ENCODE results near the gene VPS13D.

The VPS13D gene

GRCh38 chr1:12473596-12474362 lies 243.9 kb downstream of the VPS13D start:
- no peak for DNase-seq

- no peak for DNase-seq
Measured at GRCh38 chr1:12475101-12475500, 245.3 kb downstream of the VPS13D start.

GRCh38 chr1:12475530-12475934 lies 245.7 kb downstream of the VPS13D start:
- DNase-seq = no peak

- DNase-seq = no peak
Measured at GRCh38 chr1:12475947-12476346, 246.1 kb downstream of the VPS13D start.

GRCh38 chr1:12477314-12477713 lies 247.5 kb downstream of the VPS13D start:
- DNase-seq = no peak

- peak; percentile 89 for DNase-seq
Measured at GRCh38 chr1:12477936-12478611, 248.2 kb downstream of the VPS13D start.

- no peak for DNase-seq
Measured at GRCh38 chr1:12478612-12478985, 248.8 kb downstream of the VPS13D start.

- DNase-seq = no peak
Measured at GRCh38 chr1:12479311-12479710, 249.5 kb downstream of the VPS13D start.

- no peak for DNase-seq
Measured at GRCh38 chr1:12480041-12480440, 250.2 kb downstream of the VPS13D start.

- DNase-seq = peak; percentile 36
Measured at GRCh38 chr1:12480748-12481362, 251.0 kb downstream of the VPS13D start.

GRCh38 chr1:12481928-12482327 lies 252.1 kb downstream of the VPS13D start:
- DNase-seq = no peak

- DNase-seq = no peak
Measured at GRCh38 chr1:12482988-12483387, 253.2 kb downstream of the VPS13D start.

- no peak for DNase-seq
Measured at GRCh38 chr1:12485231-12486058, 255.6 kb downstream of the VPS13D start.

- no peak for DNase-seq
Measured at GRCh38 chr1:12486059-12486341, 256.2 kb downstream of the VPS13D start.

GRCh38 chr1:12486401-12487005 lies 256.7 kb downstream of the VPS13D start:
- no peak for DNase-seq

- DNase-seq = no peak
Measured at GRCh38 chr1:12487520-12487919, 257.7 kb downstream of the VPS13D start.

GRCh38 chr1:12488666-12489354 lies 259.0 kb downstream of the VPS13D start:
- DNase-seq = no peak

- DNase-seq = no peak
Measured at GRCh38 chr1:12490532-12491142, 260.8 kb downstream of the VPS13D start.

GRCh38 chr1:12491656-12492055 lies 261.8 kb downstream of the VPS13D start:
- no peak for DNase-seq

- no peak for DNase-seq
Measured at GRCh38 chr1:12495725-12496124, 265.9 kb downstream of the VPS13D start.

- no peak for DNase-seq
Measured at GRCh38 chr1:12496154-12496961, 266.5 kb downstream of the VPS13D start.
